ENCODE results near the gene FGD3. TPM values are rescaled to one million over a fixed set of nuclear protein-coding genes. Genes with fewer than 3 reads are reported as not detected.

Gene FGD3
- total and polyA plus RNA-seq, 4 donors: 6.1 to 45.9 (median 17.6) TPM

- H3K9me3 ChIP-seq (ENCODE audit: control insufficient read depth in 4 of 4, insufficient read depth in 3 of 4, low read length in 3 of 4): peaks cover 0 to 6% (median 2%) of the 10 kb centered on the region in 4 donors
- ATAC-seq (ENCODE audit: insufficient read depth, low FRiP score) (peak; percentile 19), DNase-seq (peak in 2 of 3 donors; percentile 32 to 59)
- no peaks in the 10 kb centered on the region for H3K27me3 ChIP-seq (ENCODE audit: control insufficient read depth in 3 of 3, insufficient read depth in 3 of 3, low read length in 2 of 3)
- H3K27ac ChIP-seq (ENCODE audit: low read depth in 1 of 2, low read length in 1 of 2): peak overlapping the region in 1 of 2 donors; percentile 47
- H3K9ac ChIP-seq (ENCODE audit: insufficient read depth in 1 of 2, low read length in 2 of 2): no peak overlapping the region
- no peaks in the 10 kb centered on the region for H3K36me3 ChIP-seq (ENCODE audit: control insufficient read depth in 4 of 4, insufficient read depth in 4 of 4, low read length in 4 of 4)
- WGBS, 2 donors: 70 to 83% methylated on average over 6 of the region's 6 CpGs
- no peak overlapping the region for H3K4me3 ChIP-seq
- peaks cover 0 to 3% (median 0%) of the 10 kb centered on the region in 5 donors for H3K4me1 ChIP-seq (ENCODE audit: control insufficient read depth in 5 of 5, insufficient read depth in 5 of 5, low read length in 5 of 5)
- TF ChIP-seq CTCF (IDR thresholded peaks at IDR 0.05; ENCODE audit: control extremely low read depth, extremely low read depth): peak; percentile 11
Measured at GRCh38 chr9:92986176-92987119, 39.1 kb downstream of the FGD3 start.

GRCh38 chr9:92988215-92988768, 41.0 kb downstream of the FGD3 start:
- TF ChIP-seq CTCF (IDR thresholded peaks at IDR 0.05; ENCODE audit: control extremely low read depth, extremely low read depth): no peak
- ATAC-seq (ENCODE audit: insufficient read depth, low FRiP score): no peak
- DNase-seq: no peak
- Histone ChIP-seq H3K27me3 (ENCODE audit: control insufficient read depth in 3 of 3, insufficient read depth in 3 of 3, low read length in 2 of 3) (no peaks in the 10 kb centered on the region), H3K36me3 (ENCODE audit: control insufficient read depth in 4 of 4, insufficient read depth in 4 of 4, low read length in 4 of 4) (no peaks in the 10 kb centered on the region), H3K27ac (ENCODE audit: low read depth in 1 of 2, low read length in 1 of 2) (no peak overlapping the region), H3K4me3 (no peak overlapping the region), H3K4me1 (ENCODE audit: control insufficient read depth in 5 of 5, insufficient read depth in 5 of 5, low read length in 5 of 5) (peaks cover 0 to 3% (median 0%) of the 10 kb centered on the region in 5 donors), H3K9me3 (ENCODE audit: control insufficient read depth in 4 of 4, insufficient read depth in 3 of 4, low read length in 3 of 4) (peaks cover 0 to 10% (median 2%) of the 10 kb centered on the region in 4 donors), H3K9ac (ENCODE audit: insufficient read depth in 1 of 2, low read length in 2 of 2) (no peak overlapping the region)
- WGBS, 2 donors: 96 to 100% methylated on average over 1 of the region's 1 CpG

GRCh38 chr9:92989561-92989960, 42.2 kb downstream of the FGD3 start:
- Histone ChIP-seq H3K27ac (ENCODE audit: low read depth in 1 of 2, low read length in 1 of 2) (no peak overlapping the region), H3K27me3 (ENCODE audit: control insufficient read depth in 3 of 3, insufficient read depth in 3 of 3, low read length in 2 of 3) (no peaks in the 10 kb centered on the region), H3K36me3 (ENCODE audit: control insufficient read depth in 4 of 4, insufficient read depth in 4 of 4, low read length in 4 of 4) (no peaks in the 10 kb centered on the region), H3K4me1 (ENCODE audit: control insufficient read depth in 5 of 5, insufficient read depth in 5 of 5, low read length in 5 of 5) (peaks cover 0 to 3% (median 0%) of the 10 kb centered on the region in 5 donors), H3K9ac (ENCODE audit: insufficient read depth in 1 of 2, low read length in 2 of 2) (no peak overlapping the region), H3K9me3 (ENCODE audit: control insufficient read depth in 4 of 4, insufficient read depth in 3 of 4, low read length in 3 of 4) (peaks cover 0 to 3% (median 0%) of the 10 kb centered on the region in 4 donors), H3K4me3 (no peak overlapping the region)
- DNase-seq (no peak), ATAC-seq (ENCODE audit: insufficient read depth, low FRiP score) (no peak)
- no peak for TF ChIP-seq CTCF (IDR thresholded peaks at IDR 0.05; ENCODE audit: control extremely low read depth, extremely low read depth)
- WGBS, 2 donors: 56% methylated on average over 3 of the region's 3 CpGs

Measured in lung (tissue), 12 donors.